ENCODE data around the gene FIBCD1.
"Not testable (repeated sequence)": the region's sequence is repeated elsewhere in the genome, so short reads cannot be mapped to it uniquely, and the experiment has no call there.

The FIBCD1 gene

GRCh38 chr9:130955947-130956621 is 17.0 kb upstream of the FIBCD1 start:
- no peak for DNase-seq (ENCODE audit: low spot score)
- no peak for TF ChIP-seq CTCF (IDR thresholded peaks at IDR 0.05; ENCODE audit: extremely low read depth, insufficient read depth, missing control alignments)
- in situ Hi-C loops (cut with MboI; ENCODE audit: low pct_unique_long_range_greater_than_20kb, low sequenced_read_pairs, unreplicated experiment), result no loop called here

- DNase-seq (ENCODE audit: low spot score); in situ Hi-C loops (cut with MboI; ENCODE audit: low pct_unique_long_range_greater_than_20kb, low sequenced_read_pairs, unreplicated experiment): not testable (repeated sequence)
Measured at GRCh38 chr9:130954925-130955324, 15.9 kb upstream of the FIBCD1 start.

GRCh38 chr9:130954317-130954716 is 15.3 kb upstream of the FIBCD1 start:
- in situ Hi-C loops (cut with MboI; ENCODE audit: low pct_unique_long_range_greater_than_20kb, low sequenced_read_pairs, unreplicated experiment), result no loop called here
- DNase-seq (ENCODE audit: low spot score), result no peak
- TF ChIP-seq CTCF (IDR thresholded peaks at IDR 0.05; ENCODE audit: extremely low read depth, insufficient read depth, missing control alignments), result no peak

DNA sequence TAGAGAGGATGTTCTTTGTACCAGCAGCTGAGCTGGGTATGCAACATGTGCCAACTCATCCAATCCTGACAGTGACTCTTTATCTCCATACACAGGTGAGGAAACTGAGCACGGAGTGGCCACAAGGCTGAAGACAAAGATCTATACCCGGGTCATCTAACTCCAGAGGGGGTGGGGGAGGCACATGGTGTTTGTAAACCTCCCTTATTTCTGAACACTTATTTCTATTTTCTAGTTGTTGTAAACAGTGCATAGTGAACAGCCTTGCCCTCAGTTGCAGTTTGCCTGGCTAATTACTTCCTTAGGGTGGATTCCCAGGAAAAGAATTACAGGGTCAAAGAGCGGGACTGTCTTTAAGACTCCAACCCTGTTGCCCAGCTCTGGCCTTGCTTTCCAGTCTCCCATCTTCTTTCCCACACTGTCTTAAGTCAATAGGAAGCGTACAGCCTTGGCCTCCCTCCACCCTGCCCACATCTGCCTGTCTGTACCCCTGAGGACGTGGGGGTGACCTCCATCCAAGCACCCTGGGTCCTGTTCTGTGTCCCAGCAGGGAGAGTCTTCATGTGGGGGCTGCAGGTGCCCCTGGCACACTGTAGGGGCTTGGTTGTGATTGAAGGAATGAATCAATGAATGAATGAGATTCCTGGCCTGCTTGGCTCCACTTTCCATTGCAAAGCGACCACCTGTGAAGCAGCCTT is 13.2 kb upstream of the FIBCD1 start:
- in situ Hi-C loops (cut with MboI; ENCODE audit: low pct_unique_long_range_greater_than_20kb, low sequenced_read_pairs, unreplicated experiment), result no loop called here
- DNase-seq (ENCODE audit: low spot score), result no peak
- no peak for TF ChIP-seq CTCF (IDR thresholded peaks at IDR 0.05; ENCODE audit: extremely low read depth, insufficient read depth, missing control alignments)

DNA sequence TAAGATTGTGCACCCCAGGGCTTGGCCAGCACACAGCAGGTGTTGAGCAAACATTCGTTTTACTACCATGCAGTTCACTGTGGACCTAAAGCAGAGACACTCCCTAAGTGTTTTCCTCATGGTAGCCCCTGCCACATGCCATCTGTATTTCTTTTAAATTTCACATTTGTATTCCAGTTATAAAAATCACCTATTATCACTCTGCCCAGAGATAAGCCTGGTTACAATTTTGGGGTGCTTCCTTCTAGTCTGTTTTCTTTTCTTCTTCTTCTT is 10.9 kb upstream of the FIBCD1 start:
- in situ Hi-C loops (cut with MboI; ENCODE audit: low pct_unique_long_range_greater_than_20kb, low sequenced_read_pairs, unreplicated experiment), result no loop called here
- DNase-seq (ENCODE audit: low spot score), result no peak
- TF ChIP-seq CTCF (IDR thresholded peaks at IDR 0.05; ENCODE audit: extremely low read depth, insufficient read depth, missing control alignments), result no peak

DNA sequence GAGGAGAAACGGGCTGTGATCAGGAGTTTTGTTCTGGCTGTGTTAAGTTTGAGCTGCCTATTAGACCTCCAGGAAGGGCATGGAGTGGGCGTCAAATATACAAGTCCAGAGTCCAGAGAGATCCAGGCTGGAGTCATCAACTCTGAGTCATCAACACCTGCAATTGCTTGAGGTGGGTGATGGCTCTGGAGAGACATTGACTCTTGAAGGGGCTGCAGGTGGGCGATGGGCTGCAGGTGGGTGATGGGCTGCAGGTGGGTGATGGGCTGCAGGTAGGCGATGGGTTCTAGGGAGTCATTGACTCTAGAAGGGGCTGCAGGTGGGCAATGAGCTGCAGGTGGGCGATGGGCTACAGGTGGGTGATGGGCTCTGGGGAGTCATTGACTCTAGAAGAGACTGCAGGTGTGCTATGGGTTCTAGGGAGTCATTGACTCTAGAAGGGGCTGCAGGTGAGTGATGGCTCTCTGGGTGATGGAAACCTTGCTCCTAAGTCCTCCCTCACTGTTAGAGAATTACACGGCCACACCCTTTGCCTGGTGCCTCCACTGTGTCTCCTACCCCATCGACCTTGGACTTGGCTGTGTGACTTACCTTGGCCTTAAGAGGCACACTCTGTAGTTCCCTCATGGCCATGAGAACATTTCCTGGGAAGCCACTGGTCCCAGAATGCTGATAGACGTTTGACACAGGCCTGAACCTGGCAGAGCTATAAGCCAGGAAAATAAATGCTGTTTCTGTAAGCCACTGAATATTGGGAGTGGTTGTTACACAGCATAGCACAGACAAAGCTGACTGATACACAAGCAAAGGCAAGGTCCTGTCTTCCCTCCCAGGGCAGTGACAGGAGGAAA is 10.4 kb upstream of the FIBCD1 start:
- DNase-seq (ENCODE audit: low spot score), result no peak

More for the DNA sequence above, 10.4 kb upstream of the FIBCD1 start:
- TF ChIP-seq CTCF (IDR thresholded peaks at IDR 0.05; ENCODE audit: extremely low read depth, insufficient read depth, missing control alignments), result no peak
- in situ Hi-C loops (cut with MboI; ENCODE audit: low pct_unique_long_range_greater_than_20kb, low sequenced_read_pairs, unreplicated experiment), result loop anchor here (10.0 kb wide), 1 partner anchor 255 kb away; the partner anchor contains the start of gene EXOSC2
